ENCODE measurements around the gene ZFAND3.

DNA sequence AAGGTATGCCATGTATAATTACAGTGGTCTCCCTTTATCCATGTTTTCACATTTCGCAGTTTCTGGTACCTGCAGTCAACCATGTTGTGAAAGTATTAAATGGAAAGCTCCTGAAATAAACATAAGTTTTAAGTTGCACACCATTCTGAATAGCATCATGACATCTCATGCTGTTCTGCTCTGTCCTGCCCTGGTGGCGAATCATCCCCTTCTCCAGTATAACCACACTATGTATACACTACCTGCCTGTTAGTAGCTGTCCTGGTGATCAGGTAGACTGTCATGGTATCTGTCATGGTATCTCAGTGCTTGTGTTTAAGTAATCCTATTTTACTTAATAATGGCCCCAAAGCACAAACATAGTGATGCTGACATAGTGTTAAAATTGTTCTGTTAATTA, 97.1 kb downstream of the ZFAND3 start:
- TF ChIP-seq, protein P1, sequence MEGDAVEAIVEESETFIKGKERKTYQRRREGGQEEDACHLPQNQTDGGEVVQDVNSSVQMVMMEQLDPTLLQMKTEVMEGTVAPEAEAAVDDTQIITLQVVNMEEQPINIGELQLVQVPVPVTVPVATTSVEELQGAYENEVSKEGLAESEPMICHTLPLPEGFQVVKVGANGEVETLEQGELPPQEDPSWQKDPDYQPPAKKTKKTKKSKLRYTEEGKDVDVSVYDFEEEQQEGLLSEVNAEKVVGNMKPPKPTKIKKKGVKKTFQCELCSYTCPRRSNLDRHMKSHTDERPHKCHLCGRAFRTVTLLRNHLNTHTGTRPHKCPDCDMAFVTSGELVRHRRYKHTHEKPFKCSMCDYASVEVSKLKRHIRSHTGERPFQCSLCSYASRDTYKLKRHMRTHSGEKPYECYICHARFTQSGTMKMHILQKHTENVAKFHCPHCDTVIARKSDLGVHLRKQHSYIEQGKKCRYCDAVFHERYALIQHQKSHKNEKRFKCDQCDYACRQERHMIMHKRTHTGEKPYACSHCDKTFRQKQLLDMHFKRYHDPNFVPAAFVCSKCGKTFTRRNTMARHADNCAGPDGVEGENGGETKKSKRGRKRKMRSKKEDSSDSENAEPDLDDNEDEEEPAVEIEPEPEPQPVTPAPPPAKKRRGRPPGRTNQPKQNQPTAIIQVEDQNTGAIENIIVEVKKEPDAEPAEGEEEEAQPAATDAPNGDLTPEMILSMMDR (conservative IDR thresholded peaks at IDR 0.05; ENCODE audit: low read depth, low read length): no peak
- no peak for TF ChIP-seq RAD21 (IDR thresholded peaks at IDR 0.05; ENCODE audit: low read length)
- TF ChIP-seq MXI1 (IDR thresholded peaks at IDR 0.05; ENCODE audit: borderline replicate concordance, low read depth, low read length): no peak
- TF ChIP-seq RCOR1 (IDR thresholded peaks at IDR 0.05; ENCODE audit: insufficient replicate concordance, low read length): no peak
- TF ChIP-seq POLR2A (IDR thresholded peaks at IDR 0.05; ENCODE audit: low read depth, low read length): no peak
- no peak for TF ChIP-seq RFX5 (IDR thresholded peaks at IDR 0.05; ENCODE audit: low read depth, low read length)
- no peak for TF ChIP-seq NFE2L2 (IDR thresholded peaks at IDR 0.05; ENCODE audit: low read depth, low read length)
- no peak for TF ChIP-seq SMC3 (IDR thresholded peaks at IDR 0.05; ENCODE audit: low read depth, low read length)
- TF ChIP-seq FOS (IDR thresholded peaks at IDR 0.05; ENCODE audit: low read depth, low read length): no peak
- no peak for TF ChIP-seq BHLHE40 (IDR thresholded peaks at IDR 0.05; ENCODE audit: low read depth, low read length)
- TF ChIP-seq CEBPB (IDR thresholded peaks at IDR 0.05; ENCODE audit: low read depth, low read length): no peak
- TF ChIP-seq CHD1 (IDR thresholded peaks at IDR 0.05; ENCODE audit: low read depth, low read length): no peak
- TF ChIP-seq, protein P2, sequence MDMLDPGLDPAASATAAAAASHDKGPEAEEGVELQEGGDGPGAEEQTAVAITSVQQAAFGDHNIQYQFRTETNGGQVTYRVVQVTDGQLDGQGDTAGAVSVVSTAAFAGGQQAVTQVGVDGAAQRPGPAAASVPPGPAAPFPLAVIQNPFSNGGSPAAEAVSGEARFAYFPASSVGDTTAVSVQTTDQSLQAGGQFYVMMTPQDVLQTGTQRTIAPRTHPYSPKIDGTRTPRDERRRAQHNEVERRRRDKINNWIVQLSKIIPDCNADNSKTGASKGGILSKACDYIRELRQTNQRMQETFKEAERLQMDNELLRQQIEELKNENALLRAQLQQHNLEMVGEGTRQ (IDR thresholded peaks at IDR 0.05; ENCODE audit: low read depth, low read length): no peak

Measured in IMR-90 (cell line).